Adrenal gland (tissue), 12 donors: ENCODE results near the gene FAM53C. TPM values are rescaled to one million over a fixed set of nuclear protein-coding genes. Genes with fewer than 3 reads are reported as not detected.

Experiments used
- DNase-seq, 7 donors: peaks; one replicate each; pipeline ENCODE4 v3.0.0-alpha.2; 2019 to 2020
- H3K27ac ChIP-seq, 5 donors: fragments of 200-600 bp; sonication (generic) in 4 of 5; 1 replicate in 3 of 5; 2 replicates in 2 of 5; pipeline versions ENCODE4 v1.5.1 to v1.8.0; 2016 to 2020; ENCODE audit warnings: mild to moderate bottlenecking in 1 of 5
- H3K27me3 ChIP-seq: fragments of 200-600 bp; 2 replicates; pipeline ENCODE4 v1.8.0; 2021
- H3K36me3 ChIP-seq, 2 donors: fragments of 200-600 bp; replicated peaks in 1 of 2; 1 replicate in 1 of 2; 2 replicates in 1 of 2; pipeline versions ENCODE4 v1.5.1 to v1.8.0; 2018 to 2022
- H3K4me1 ChIP-seq, 2 donors: fragments of 200-600 bp; replicated peaks in 1 of 2; 1 replicate in 1 of 2; 2 replicates in 1 of 2; pipeline versions ENCODE4 v1.5.1 to v1.8.0; 2018 to 2021
- H3K4me3 ChIP-seq, 4 donors: fragments of 200-600 bp; sonication (generic) in 3 of 4; one replicate each; pipeline ENCODE4 v1.5.1; 2016 to 2018
- H3K9me3 ChIP-seq, 3 donors: fragments of 200-600 bp; sonication (generic) in 1 of 3; replicated peaks in 1 of 3; 1 replicate in 2 of 3; 2 replicates in 1 of 3; pipeline versions ENCODE4 v1.5.1 to v1.8.0; 2016 to 2021
- CTCF ChIP-seq, 6 experiments: fragments of 450-650 bp in 4 of 6; fragments of 200-600 bp in 2 of 6; sonication (generic) in 1 of 6; IDR thresholded peaks; 1 replicate in 5 of 6; 2 replicates in 1 of 6; pipeline versions ENCODE4 v1.5.1 to v1.8.0; 2016 to 2021; ENCODE audit warnings: antibody characterized with exemption in 6 of 6, mild to moderate bottlenecking in 2 of 6, moderate library complexity in 1 of 6
- POLR2A ChIP-seq, 2 donors: fragments of 450-650 bp; IDR thresholded peaks; one replicate each; pipeline ENCODE4 v1.6.1; 2017; ENCODE audit warnings: antibody characterized with exemption in 2 of 2, mild to moderate bottlenecking in 2 of 2, moderate library complexity in 1 of 2
- WGBS, 4 donors: extraction: QIAGEN DNeasy Blood & Tissue Kit in 2 of 4; methylation state at CpG; one replicate each; pipeline versions ENCODE4 v1.1.5 to v1.1.7; 2013 to 2017; 5-methylcytosine and 5-hydroxymethylcytosine counted together
- intact Hi-C, 2 donors: fragments of 100-400 bp; cut with DNase I; formaldehyde crosslinking; loops; one replicate each; pipeline versions ENCODE4 v1.14.1 to v1.15.0; 2022 to 2023
- polyA plus RNA-seq, 3 donors: library from polyadenylated mRNA; stranded (reverse); fragments of 200-250 nt in 2 of 3; fragments of 350-450 nt in 1 of 3; fragmentation: Illumina TruSeq in 1 of 3; extraction: RNeasy Lipid Tissue Mini Kit (QIAGEN cat#74804) in 1 of 3; gene quantifications; one replicate each; pipeline ENCODE4 v1.2.3, GENCODE V29; 2013 to 2014
- total RNA-seq, 9 donors: library from RNA; depleted of rRNA in 4 of 9; stranded (reverse); fragments of >200 nt in 4 of 9; fragments of 120-200 nt in 1 of 9; fragmentation: NEBNext Ultra II Directional in 1 of 9; extraction: Animal tissue kit (Norgen Biotek cat#: 25700) in 1 of 9; gene quantifications; one replicate each; pipeline versions ENCODE4 v1.1.0 to v1.2.4, GENCODE V29; 2013 to 2023
- donor health status: healthy with polysubstance abuse.
- donor health status: Bipolar disorder and iron deficiency.
- donor health status: DM: yes; HTN: yes; CAD: no.
- donor health status: DM: no; HTN: no; CAD: no.
- donor health status: DM: no; HTN: no; CAD: no.
- donor health status: DM: yes; HTN: yes; CAD: no.

Gene FAM53C
- total and polyA plus RNA-seq, 12 donors: 11.9 to 143 (median 27.8) TPM

GRCh38 chr5:138338411-138339090, 485 bp downstream of the FAM53C start:
- Histone ChIP-seq H3K4me3 (peak overlapping the region; percentile 23 to 95 (median 71)), H3K36me3 (peaks cover 0 to 24% of the 10 kb centered on the region in 2 donors), H3K27me3 (no peaks in the 10 kb centered on the region), H3K9me3 (no peaks in the 10 kb centered on the region), H3K27ac (peak overlapping the region in 4 of 5 donors; percentile 84 to 98 (median 94)), H3K4me1 (peaks cover 20 to 31% of the 10 kb centered on the region in 2 donors)
- 0 to 20% (median 2%) methylated on average over 1 to 22 of the region's 22 CpGs for WGBS, 4 donors
- peak in 1 of 7 donors; percentile 50 for DNase-seq
- TF ChIP-seq POLR2A (IDR thresholded peaks at IDR 0.05): no peak
- no peak for TF ChIP-seq CTCF (IDR thresholded peaks at IDR 0.05)
- intact Hi-C loops: no loop called here

- Histone ChIP-seq H3K27me3 (no peaks in the 10 kb centered on the region), H3K27ac (peak overlapping the region in 4 of 5 donors; percentile 84 to 98 (median 94)), H3K36me3 (peaks cover 0 to 30% of the 10 kb centered on the region in 2 donors), H3K4me3 (peak overlapping the region in 3 of 4 donors; percentile 49 to 95 (median 93)), H3K9me3 (no peaks in the 10 kb centered on the region), H3K4me1 (peaks cover 20 to 31% of the 10 kb centered on the region in 2 donors)
- peak in 2 of 7 donors; percentile 18 to 34 for DNase-seq
- WGBS, 4 donors: 3 to 26% (median 16%) methylated on average over 6 to 7 of the region's 7 CpGs
- TF ChIP-seq CTCF (IDR thresholded peaks at IDR 0.05) (no peak), POLR2A (IDR thresholded peaks at IDR 0.05) (no peak)
- intact Hi-C loops: no loop called here
These were observed 1.0 kb downstream of the FAM53C start for GRCh38 chr5:138339091-138339456.

- H3K36me3 ChIP-seq: peaks cover 0 to 34% of the 10 kb centered on the region in 2 donors
- H3K9me3 ChIP-seq: no peaks in the 10 kb centered on the region
- peak overlapping the region in 2 of 4 donors; percentile 93 to 95 for H3K4me3 ChIP-seq
- 52 to 71% (median 63%) methylated on average over 2 of the region's 2 CpGs for WGBS, 4 donors
- DNase-seq: no peak
- H3K27me3 ChIP-seq: no peaks in the 10 kb centered on the region
- peak overlapping the region in 4 of 5 donors; percentile 84 to 98 (median 94) for H3K27ac ChIP-seq
- TF ChIP-seq CTCF (IDR thresholded peaks at IDR 0.05) (no peak), POLR2A (IDR thresholded peaks at IDR 0.05) (no peak)
- peaks cover 20 to 31% of the 10 kb centered on the region in 2 donors for H3K4me1 ChIP-seq
- intact Hi-C loops: no loop called here
These were observed 1.4 kb downstream of the FAM53C start for GRCh38 chr5:138339464-138339863.

- DNase-seq: no peak
- peak overlapping the region in 1 of 4 donors; percentile 95 for H3K4me3 ChIP-seq
These were observed 1.9 kb downstream of the FAM53C start for GRCh38 chr5:138340008-138340407.

More at GRCh38 chr5:138340008-138340407, 1.9 kb downstream of the FAM53C start:
- no peaks in the 10 kb centered on the region for H3K27me3 ChIP-seq
- TF ChIP-seq CTCF (IDR thresholded peaks at IDR 0.05) (no peak), POLR2A (IDR thresholded peaks at IDR 0.05) (no peak)
- H3K9me3 ChIP-seq: no peaks in the 10 kb centered on the region
- H3K4me1 ChIP-seq: peaks cover 20 to 28% of the 10 kb centered on the region in 2 donors
- peak overlapping the region in 1 of 5 donors; percentile 98 for H3K27ac ChIP-seq
- H3K36me3 ChIP-seq: peaks cover 0 to 39% of the 10 kb centered on the region in 2 donors
- intact Hi-C loops: no loop called here
- WGBS, 4 donors: 78 to 89% (median 82%) methylated on average over 3 of the region's 3 CpGs
